Keratinocyte (primary cell): Measurements from ENCODE around the gene CREG1. TPM values are rescaled to one million over a fixed set of nuclear protein-coding genes. Genes with fewer than 3 reads are reported as not detected.

Experiments used
- DNase-seq: peaks from one replicate; pipeline ENCODE4 v3.0.0-alpha.2; 2011; ENCODE audit warnings: low read depth, missing footprints, low spot score
- FAIRE-seq: peaks from 2 replicates; lab custom pipeline; 2011; peaks lifted over from hg19 to GRCh38; lab: Jason Lieb, UNC
- H2AFZ ChIP-seq: 2 replicates; pipeline ENCODE4 v1.6.0; 2012; ENCODE audit warnings: low read length, control low read depth, inconsistent platforms; ENCODE audit not compliant: control insufficient read depth
- H3K27ac ChIP-seq: 2 replicates; pipeline ENCODE4 v1.5.1; 2011; ENCODE audit warnings: low read length; ENCODE audit not compliant: control insufficient read depth, insufficient read depth
- H3K27me3 ChIP-seq: 3 replicates; pipeline ENCODE4 v1.6.0; 2011; ENCODE audit warnings: low read length; ENCODE audit not compliant: control insufficient read depth, insufficient read depth; ENCODE audit errors: extremely low read depth
- H3K36me3 ChIP-seq, 2 experiments: 2 replicates in 1 of 2; 3 replicates in 1 of 2; pipeline ENCODE4 v1.5.1; 2011; ENCODE audit warnings: low read length in 2 of 2, mild to moderate bottlenecking in 1 of 2; ENCODE audit not compliant: control insufficient read depth in 2 of 2, insufficient read depth in 2 of 2; ENCODE audit errors: extremely low read depth in 1 of 2
- H3K4me1 ChIP-seq: 3 replicates; pipeline ENCODE4 v1.5.1; 2011; ENCODE audit warnings: low read length; ENCODE audit not compliant: control insufficient read depth, insufficient read depth; ENCODE audit errors: extremely low read depth
- H3K4me2 ChIP-seq: 3 replicates; pipeline ENCODE4 v1.6.0; 2011; ENCODE audit warnings: low read depth, low read length; ENCODE audit not compliant: control insufficient read depth, insufficient read depth; ENCODE audit errors: extremely low read depth
- H3K4me3 ChIP-seq, 3 experiments: fragments of 200-600 bp in 1 of 3; sonication (generic) in 1 of 3; 2 replicates in 2 of 3; 3 replicates in 1 of 3; pipeline ENCODE4 v1.5.1; 2011 to 2016; ENCODE audit warnings: low read length in 3 of 3, mild to moderate bottlenecking in 3 of 3, control low read depth in 2 of 3, inconsistent platforms in 1 of 3, low read depth in 1 of 3, mixed read lengths in 1 of 3, mixed run types in 1 of 3, moderate library complexity in 1 of 3; ENCODE audit not compliant: control insufficient read depth in 2 of 3, insufficient read depth in 2 of 3; ENCODE audit errors: extremely low read depth in 1 of 3
- H3K79me2 ChIP-seq: 2 replicates; pipeline ENCODE4 v1.6.0; 2012; ENCODE audit warnings: low read length; ENCODE audit not compliant: control insufficient read depth, insufficient read depth
- H3K9ac ChIP-seq: 3 replicates; pipeline ENCODE4 v1.6.0; 2011; ENCODE audit warnings: low read length; ENCODE audit not compliant: control insufficient read depth, insufficient read depth; ENCODE audit errors: extremely low read depth
- H3K9me1 ChIP-seq: 3 replicates; pipeline ENCODE4 v1.6.0; 2011; ENCODE audit warnings: low read length; ENCODE audit not compliant: control insufficient read depth, insufficient read depth; ENCODE audit errors: extremely low read depth
- H3K9me3 ChIP-seq: 2 replicates; pipeline ENCODE4 v1.5.1; 2012; ENCODE audit warnings: low read depth, low read length; ENCODE audit not compliant: control insufficient read depth
- H4K20me1 ChIP-seq: 3 replicates; pipeline ENCODE4 v1.6.0; 2011; ENCODE audit warnings: low read length; ENCODE audit not compliant: control insufficient read depth, insufficient read depth; ENCODE audit errors: extremely low read depth
- CTCF ChIP-seq, 3 experiments: IDR thresholded peaks in 1 of 3; conservative IDR thresholded peaks in 1 of 3; optimal IDR thresholded peaks in 1 of 3; 2 replicates in 2 of 3; 3 replicates in 1 of 3; pipeline versions ENCODE3 to v1.5.1; 2011; ENCODE audit warnings: low read length in 3 of 3, mild to moderate bottlenecking in 3 of 3, moderate library complexity in 2 of 3, control low read depth in 1 of 3, inconsistent platforms in 1 of 3; ENCODE audit not compliant: insufficient read depth in 2 of 3; ENCODE audit errors: extremely low read depth in 1 of 3
- dilution Hi-C: fragments of 300-500 bp; cut with MboI; formaldehyde crosslinking; loops from one replicate; pipeline ENCODE4 v1.7.0; 2020; ENCODE audit warnings: low sequenced_read_pairs; ENCODE audit not compliant: extremely low pct_ligation_motif_present
- polyA plus RNA-seq, 5 experiments: library from polyadenylated mRNA; depleted of rRNA in 3 of 5; stranded (reverse) in 3 of 5; stranded (forward) in 1 of 5; unstranded in 1 of 5; fragments of >200 nt; gene quantifications; 1 replicate in 1 of 5; 2 replicates in 3 of 5; 3 replicates in 1 of 5; pipeline versions ENCODE4 v1.2.1 to v1.2.3, GENCODE V29; 2011 to 2012; ENCODE audit warnings: missing spikeins in 2 of 5, low read depth in 1 of 5, low replicate concordance in 1 of 5

The CREG1 gene
- polyA plus RNA-seq, 1 donor (not counting 4 experiments of a cell fraction or from before 2014, with no cell fraction given), result 68.8 TPM

- dilution Hi-C loops, result no loop called here
- DNase-seq, result no peak
- FAIRE-seq, result no peak
Measured at GRCh38 chr1:167592475-167592874, 38.9 kb upstream of the CREG1 start.

DNA sequence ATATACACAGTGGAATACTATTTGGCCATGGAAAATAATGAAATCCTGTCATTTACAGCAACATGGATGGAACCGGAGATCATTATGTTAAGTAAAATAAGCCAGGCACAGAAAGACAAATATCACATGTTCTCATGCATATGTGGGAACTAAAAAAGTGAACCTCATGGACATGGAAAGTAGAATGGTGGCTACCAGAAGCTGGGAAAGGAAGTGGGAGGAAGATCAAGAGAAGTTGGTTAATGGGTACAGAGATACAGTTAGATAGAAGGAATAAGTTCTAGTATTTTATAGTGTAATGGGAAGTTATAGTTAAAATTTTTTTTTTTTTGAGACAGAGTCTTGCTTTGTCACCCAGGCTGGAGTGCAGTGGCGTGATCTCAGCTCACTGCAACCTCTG, 34.8 kb upstream of the CREG1 start:
- Histone ChIP-seq H3K36me3 (no peaks in the 10 kb centered on the region), H3K4me1 (no peaks in the 10 kb centered on the region), H3K4me2 (no peak overlapping the region), H2AFZ (no peak overlapping the region), H4K20me1 (no peaks in the 10 kb centered on the region), H3K4me3 (no peak overlapping the region), H3K27me3 (no peaks in the 10 kb centered on the region), H3K79me2 (no peaks in the 10 kb centered on the region), H3K27ac (no peak overlapping the region), H3K9ac (no peak overlapping the region), H3K9me1 (no peaks in the 10 kb centered on the region), H3K9me3 (no peaks in the 10 kb centered on the region)
- TF ChIP-seq CTCF (optimal IDR thresholded peaks at IDR 0.05 in 1 of 3, IDR thresholded peaks at IDR 0.05 in 1 of 3, conservative IDR thresholded peaks at IDR 0.05 in 1 of 3; ENCODE audit: extremely low read depth in 1 of 3, insufficient read depth in 2 of 3, low read length in 3 of 3), result no peak
- FAIRE-seq, result no peak
- DNase-seq, result no peak
- dilution Hi-C loops, result no loop called here

More at GRCh38 chr1:167592475-167592874, 38.9 kb upstream of the CREG1 start:
- Histone ChIP-seq H2AFZ (no peak overlapping the region), H3K9me1 (no peaks in the 10 kb centered on the region), H3K79me2 (no peaks in the 10 kb centered on the region), H3K4me3 (no peak overlapping the region), H4K20me1 (no peaks in the 10 kb centered on the region), H3K9ac (no peak overlapping the region), H3K4me1 (no peaks in the 10 kb centered on the region), H3K9me3 (no peaks in the 10 kb centered on the region), H3K4me2 (no peak overlapping the region), H3K27me3 (peaks cover 3% of the 10 kb centered on the region), H3K27ac (no peak overlapping the region), H3K36me3 (no peaks in the 10 kb centered on the region)
- TF ChIP-seq CTCF (optimal IDR thresholded peaks at IDR 0.05 in 1 of 3, IDR thresholded peaks at IDR 0.05 in 1 of 3, conservative IDR thresholded peaks at IDR 0.05 in 1 of 3; ENCODE audit: extremely low read depth in 1 of 3, insufficient read depth in 2 of 3, low read length in 3 of 3), result no peak
